ENCODE results near the gene MSN. TPM values are rescaled to one million over a fixed set of nuclear protein-coding genes. Genes with fewer than 3 reads are reported as not detected.
"Not testable (repeated sequence)": the region's sequence is repeated elsewhere in the genome, so short reads cannot be mapped to it uniquely, and the experiment has no call there.

The MSN gene
- 10 to 100 TPM; 32.9 to 50.4 TPM for polyA plus RNA-seq

DNA sequence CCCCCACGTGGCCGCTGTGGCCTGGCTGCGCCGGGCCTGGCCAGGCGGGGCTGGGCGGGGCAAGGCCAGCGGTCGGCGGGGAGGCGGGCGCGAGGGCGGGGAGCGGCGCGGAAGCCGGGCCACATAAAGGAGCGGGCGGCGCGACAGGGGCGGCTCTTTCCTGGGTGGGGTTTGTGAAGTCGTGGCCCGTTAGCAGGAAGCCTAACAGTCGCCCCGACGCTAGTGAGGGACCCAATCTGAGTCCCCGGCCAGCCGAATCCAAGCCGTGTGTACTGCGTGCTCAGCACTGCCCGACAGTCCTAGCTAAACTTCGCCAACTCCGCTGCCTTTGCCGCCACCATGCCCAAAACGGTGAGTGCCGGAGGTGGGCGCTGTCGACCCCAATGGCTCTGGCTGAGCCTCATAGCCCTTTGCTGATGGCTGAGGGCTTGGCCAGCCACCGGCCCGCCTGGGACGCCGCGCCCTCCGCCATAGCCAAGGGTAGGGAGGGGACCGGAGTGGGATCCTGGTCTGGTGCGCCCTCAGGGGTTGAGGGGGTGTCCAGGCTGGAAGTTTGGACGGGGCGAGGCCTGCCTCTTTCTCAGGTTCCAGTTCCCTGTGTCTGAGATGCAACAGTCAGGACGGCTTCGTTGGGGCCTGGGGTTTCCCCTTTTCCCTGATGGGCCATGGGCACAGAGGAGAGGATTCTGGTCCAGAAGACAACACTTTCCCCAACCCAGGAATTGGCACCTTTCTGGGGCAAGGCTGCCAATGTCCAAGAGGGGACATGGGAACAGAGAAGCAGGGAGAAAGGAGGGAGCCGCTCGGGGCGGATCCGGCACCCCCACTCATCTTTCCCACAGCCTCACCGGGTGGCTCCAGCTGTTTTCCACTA lies at the start of gene MSN:
MSN (plus strand) TSS at position 152 of the 874 bp plus-strand sequence; CDS start at position 340, 188 bp downstream.
- Histone ChIP-seq H3K4me3 (ENCODE audit: low read depth in 1 of 2, low read length in 2 of 2) (peak within 1 kb of the TSS; percentile 61 to 65), H3K4me1 (ENCODE audit: control insufficient read depth in 2 of 2, insufficient read depth in 2 of 2, low read length in 1 of 2) (no peaks in the 10 kb centered on the region), H3K9me3 (ENCODE audit: control insufficient read depth in 2 of 2, insufficient read depth in 1 of 2, low read depth in 1 of 2, low read length in 1 of 2) (no peaks in the 10 kb centered on the region), H3K27ac (ENCODE audit: low read depth in 2 of 2, low read length in 1 of 2) (peak within 1 kb of the TSS; percentile 88 to 90), H3K36me3 (ENCODE audit: control insufficient read depth in 2 of 2, insufficient read depth in 2 of 2, low read length in 1 of 2) (no peaks in the 10 kb centered on the region), H3K27me3 (ENCODE audit: control insufficient read depth in 1 of 2, insufficient read depth in 2 of 2, low read length in 2 of 2) (no peaks in the 10 kb centered on the region)
- WGBS, 2 donors = 0 to 31% methylated on average over 39 to 53 of the region's 56 CpGs

DNA sequence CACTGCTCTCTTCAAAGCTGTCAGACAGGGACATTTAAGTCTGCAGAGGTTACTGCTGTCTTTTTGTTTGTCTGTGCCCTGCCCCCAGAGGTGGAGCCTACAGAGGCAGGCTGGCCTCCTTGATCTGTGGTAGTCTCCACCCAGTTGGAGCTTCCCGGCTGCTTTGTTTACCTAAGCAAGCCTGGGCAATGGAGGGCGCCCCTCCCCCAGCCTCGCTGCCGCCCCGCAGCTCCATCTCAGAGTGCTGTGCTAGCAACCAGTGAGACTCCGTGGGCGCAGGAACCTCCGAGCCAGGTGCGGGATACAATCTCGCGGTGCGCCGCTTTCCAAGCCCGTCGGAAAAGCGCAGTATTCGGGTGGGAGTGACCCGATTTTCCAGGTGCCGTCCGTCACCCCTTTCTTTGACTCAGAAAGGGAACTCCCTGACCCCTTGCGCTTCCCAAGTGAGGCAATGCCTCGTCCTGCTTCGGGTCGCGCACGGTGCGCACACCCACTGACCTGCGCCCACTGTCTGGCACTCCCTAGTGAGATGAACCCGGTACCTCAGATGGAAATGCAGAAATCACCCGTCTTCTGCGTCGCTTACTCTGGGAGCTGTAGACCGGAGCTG lies 47.3 kb upstream of the MSN start:
- H3K4me1 ChIP-seq (ENCODE audit: control insufficient read depth in 2 of 2, insufficient read depth in 2 of 2, low read length in 1 of 2); H3K4me3 ChIP-seq (ENCODE audit: low read depth in 1 of 2, low read length in 2 of 2); H3K27me3 ChIP-seq (ENCODE audit: control insufficient read depth in 1 of 2, insufficient read depth in 2 of 2, low read length in 2 of 2); H3K9me3 ChIP-seq (ENCODE audit: control insufficient read depth in 2 of 2, insufficient read depth in 1 of 2, low read depth in 1 of 2, low read length in 1 of 2); H3K36me3 ChIP-seq (ENCODE audit: control insufficient read depth in 2 of 2, insufficient read depth in 2 of 2, low read length in 1 of 2); H3K27ac ChIP-seq (ENCODE audit: low read depth in 2 of 2, low read length in 1 of 2): not testable (repeated sequence)
- 77 to 86% methylated on average over 33 of the region's 33 CpGs for WGBS, 2 donors

DNA sequence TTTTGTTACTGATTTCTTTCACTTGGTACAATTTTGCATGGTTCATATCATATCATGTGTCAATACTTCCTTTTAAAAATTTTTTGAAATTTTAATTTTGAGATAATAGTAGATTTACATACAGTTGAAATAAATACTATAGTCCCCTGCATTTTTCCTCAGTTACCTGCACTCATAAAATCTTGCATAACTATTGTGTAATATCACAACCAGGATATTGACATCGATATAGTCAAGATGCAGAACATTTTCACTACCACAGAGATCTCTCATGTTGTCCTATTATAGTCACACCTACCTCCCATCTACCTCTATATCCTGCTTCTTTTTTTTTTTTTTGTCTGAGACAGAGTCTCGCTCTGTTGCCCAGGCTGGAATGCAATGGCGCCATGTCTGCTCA lies 36.7 kb upstream of the MSN start:
- Histone ChIP-seq H3K36me3 (ENCODE audit: control insufficient read depth in 2 of 2, insufficient read depth in 2 of 2, low read length in 1 of 2) (no peaks in the 10 kb centered on the region), H3K9me3 (ENCODE audit: control insufficient read depth in 2 of 2, insufficient read depth in 1 of 2, low read depth in 1 of 2, low read length in 1 of 2) (no peaks in the 10 kb centered on the region), H3K4me3 (ENCODE audit: low read depth in 1 of 2, low read length in 2 of 2) (no peak overlapping the region), H3K4me1 (ENCODE audit: control insufficient read depth in 2 of 2, insufficient read depth in 2 of 2, low read length in 1 of 2) (no peaks in the 10 kb centered on the region), H3K27ac (ENCODE audit: low read depth in 2 of 2, low read length in 1 of 2) (no peak overlapping the region), H3K27me3 (ENCODE audit: control insufficient read depth in 1 of 2, insufficient read depth in 2 of 2, low read length in 2 of 2) (no peaks in the 10 kb centered on the region)
- whole genome bisulfite sequencing, 2 donors = 81 to 98% methylated on average over 3 of the region's 3 CpGs

DNA sequence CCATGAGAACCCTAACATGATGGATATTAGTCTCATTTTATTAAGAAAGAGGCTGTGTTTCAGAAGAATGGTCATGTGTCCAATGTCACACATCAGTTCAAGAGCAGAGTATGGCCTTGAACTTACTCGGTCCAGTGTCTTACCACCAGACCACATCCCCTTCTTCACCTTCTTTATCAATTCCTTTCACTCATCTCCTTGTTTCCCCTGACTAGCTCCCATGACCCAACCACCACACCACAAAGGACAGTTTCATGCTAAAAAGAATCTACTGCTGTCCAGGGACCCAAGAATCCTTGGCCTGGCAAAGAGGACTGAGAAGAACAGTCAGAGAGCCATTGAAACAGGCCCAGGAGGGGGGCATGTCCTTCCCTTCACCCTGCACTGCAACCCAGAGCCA lies 33.6 kb upstream of the MSN start:
- WGBS, 2 donors = 61 to 79% methylated on average over 1 of the region's 1 CpG
- Histone ChIP-seq H3K4me3 (ENCODE audit: low read depth in 1 of 2, low read length in 2 of 2) (no peak overlapping the region), H3K27me3 (ENCODE audit: control insufficient read depth in 1 of 2, insufficient read depth in 2 of 2, low read length in 2 of 2) (no peaks in the 10 kb centered on the region), H3K4me1 (ENCODE audit: control insufficient read depth in 2 of 2, insufficient read depth in 2 of 2, low read length in 1 of 2) (no peaks in the 10 kb centered on the region), H3K9me3 (ENCODE audit: control insufficient read depth in 2 of 2, insufficient read depth in 1 of 2, low read depth in 1 of 2, low read length in 1 of 2) (no peaks in the 10 kb centered on the region), H3K36me3 (ENCODE audit: control insufficient read depth in 2 of 2, insufficient read depth in 2 of 2, low read length in 1 of 2) (no peaks in the 10 kb centered on the region), H3K27ac (ENCODE audit: low read depth in 2 of 2, low read length in 1 of 2) (no peak overlapping the region)

DNA sequence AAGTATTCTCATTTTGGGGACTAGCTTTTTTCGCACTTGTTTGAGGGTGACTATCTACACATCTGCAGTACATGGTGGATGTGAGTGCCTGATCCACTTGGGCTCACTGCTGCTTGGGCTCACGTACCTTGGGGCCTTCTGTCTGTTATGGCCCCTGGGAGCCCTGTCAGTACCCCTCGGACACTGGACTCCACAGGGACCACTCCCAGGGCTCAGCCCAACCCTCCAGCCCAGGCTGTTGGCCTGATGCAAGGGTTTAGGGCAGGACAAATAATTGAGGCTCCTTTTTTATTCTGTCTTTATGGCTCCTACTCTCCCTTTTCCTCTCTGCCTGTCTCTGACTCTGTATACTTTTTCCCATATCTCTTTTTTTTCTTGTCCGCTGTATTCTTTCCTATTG lies 32.7 kb upstream of the MSN start:
- WGBS, 2 donors = 81 to 87% methylated on average over 4 of the region's 4 CpGs
- H3K9me3 ChIP-seq (ENCODE audit: control insufficient read depth in 2 of 2, insufficient read depth in 1 of 2, low read depth in 1 of 2, low read length in 1 of 2) = no peaks in the 10 kb centered on the region
- no peak overlapping the region for H3K4me3 ChIP-seq (ENCODE audit: low read depth in 1 of 2, low read length in 2 of 2)
- no peaks in the 10 kb centered on the region for H3K4me1 ChIP-seq (ENCODE audit: control insufficient read depth in 2 of 2, insufficient read depth in 2 of 2, low read length in 1 of 2)
- no peaks in the 10 kb centered on the region for H3K36me3 ChIP-seq (ENCODE audit: control insufficient read depth in 2 of 2, insufficient read depth in 2 of 2, low read length in 1 of 2)
- no peak overlapping the region for H3K27ac ChIP-seq (ENCODE audit: low read depth in 2 of 2, low read length in 1 of 2)
- no peaks in the 10 kb centered on the region for H3K27me3 ChIP-seq (ENCODE audit: control insufficient read depth in 1 of 2, insufficient read depth in 2 of 2, low read length in 2 of 2)

DNA sequence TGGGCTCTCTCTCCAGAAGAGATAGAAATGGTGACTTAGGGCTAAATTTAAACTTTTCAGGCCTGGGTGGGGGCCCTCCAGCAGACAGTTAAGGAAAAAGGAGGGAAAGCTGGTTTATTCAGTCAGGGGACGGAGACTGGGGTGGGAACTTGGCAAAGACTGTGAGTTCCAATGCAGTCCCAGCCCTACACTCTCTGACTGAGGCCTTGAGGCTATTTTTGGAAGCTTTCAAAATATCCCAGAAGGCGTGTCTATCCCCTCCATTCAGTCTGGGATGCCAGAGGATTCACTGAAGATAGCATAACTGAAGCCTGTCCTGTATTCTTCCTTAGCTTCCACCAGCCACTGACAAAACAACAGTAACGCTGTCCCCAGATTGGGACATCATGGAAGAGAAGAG lies 32.1 kb upstream of the MSN start:
- H3K4me3 ChIP-seq (ENCODE audit: low read depth in 1 of 2, low read length in 2 of 2) = no peak overlapping the region
- no peaks in the 10 kb centered on the region for H3K36me3 ChIP-seq (ENCODE audit: control insufficient read depth in 2 of 2, insufficient read depth in 2 of 2, low read length in 1 of 2)
- H3K9me3 ChIP-seq (ENCODE audit: control insufficient read depth in 2 of 2, insufficient read depth in 1 of 2, low read depth in 1 of 2, low read length in 1 of 2) = no peaks in the 10 kb centered on the region
- H3K4me1 ChIP-seq (ENCODE audit: control insufficient read depth in 2 of 2, insufficient read depth in 2 of 2, low read length in 1 of 2) = no peaks in the 10 kb centered on the region
- WGBS, 2 donors = 27 to 32% methylated on average over 3 of the region's 3 CpGs
- H3K27ac ChIP-seq (ENCODE audit: low read depth in 2 of 2, low read length in 1 of 2) = peak overlapping the region in 1 of 2 donors; percentile 33
- no peaks in the 10 kb centered on the region for H3K27me3 ChIP-seq (ENCODE audit: control insufficient read depth in 1 of 2, insufficient read depth in 2 of 2, low read length in 2 of 2)

DNA sequence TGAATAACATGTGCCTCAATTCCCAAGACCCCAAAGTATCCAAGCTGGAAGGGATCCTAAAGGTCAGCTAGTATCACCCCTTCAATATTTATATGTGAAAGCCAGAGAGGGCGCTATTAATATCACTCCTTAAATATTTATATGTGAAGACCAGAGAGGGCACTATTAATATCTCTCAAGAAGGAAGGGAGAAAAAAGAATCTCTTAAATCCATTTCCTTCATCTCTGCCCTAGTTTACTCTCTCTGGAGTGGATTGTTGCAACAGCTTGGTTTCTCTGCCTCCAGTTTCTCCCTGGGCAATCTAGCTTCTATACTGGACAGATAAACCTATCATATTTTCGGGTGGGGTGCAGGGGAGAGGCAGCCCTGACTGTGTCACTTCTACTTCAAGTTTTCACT lies 31.6 kb upstream of the MSN start:
- Histone ChIP-seq H3K4me3 (ENCODE audit: low read depth in 1 of 2, low read length in 2 of 2) (no peak overlapping the region), H3K27me3 (ENCODE audit: control insufficient read depth in 1 of 2, insufficient read depth in 2 of 2, low read length in 2 of 2) (no peaks in the 10 kb centered on the region), H3K36me3 (ENCODE audit: control insufficient read depth in 2 of 2, insufficient read depth in 2 of 2, low read length in 1 of 2) (no peaks in the 10 kb centered on the region), H3K9me3 (ENCODE audit: control insufficient read depth in 2 of 2, insufficient read depth in 1 of 2, low read depth in 1 of 2, low read length in 1 of 2) (no peaks in the 10 kb centered on the region), H3K4me1 (ENCODE audit: control insufficient read depth in 2 of 2, insufficient read depth in 2 of 2, low read length in 1 of 2) (no peaks in the 10 kb centered on the region), H3K27ac (ENCODE audit: low read depth in 2 of 2, low read length in 1 of 2) (no peak overlapping the region)
- 52 to 53% methylated on average over 2 of the region's 2 CpGs for WGBS, 2 donors

DNA sequence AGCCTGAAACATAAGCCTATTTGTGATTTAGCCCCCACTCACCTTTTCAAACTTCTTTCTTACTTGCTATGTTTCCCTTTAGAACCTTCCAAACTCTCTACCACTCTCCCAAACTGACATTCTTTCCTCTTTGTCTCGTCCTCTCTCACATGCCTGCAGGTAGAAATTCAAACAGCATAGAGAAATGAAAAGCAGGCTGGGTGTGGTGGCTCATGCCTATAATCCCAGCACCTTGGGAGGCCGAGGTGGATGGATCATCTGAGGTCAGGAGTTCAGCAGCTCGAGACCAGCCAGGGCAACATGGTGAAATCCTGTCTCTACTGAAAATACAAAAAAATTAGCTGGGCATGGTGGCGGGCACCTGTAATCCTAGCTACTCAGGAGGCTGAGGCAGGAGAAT lies 31.2 kb upstream of the MSN start:
- H3K9me3 ChIP-seq (ENCODE audit: control insufficient read depth in 2 of 2, insufficient read depth in 1 of 2, low read depth in 1 of 2, low read length in 1 of 2); H3K4me3 ChIP-seq (ENCODE audit: low read depth in 1 of 2, low read length in 2 of 2); H3K27ac ChIP-seq (ENCODE audit: low read depth in 2 of 2, low read length in 1 of 2); H3K36me3 ChIP-seq (ENCODE audit: control insufficient read depth in 2 of 2, insufficient read depth in 2 of 2, low read length in 1 of 2); H3K4me1 ChIP-seq (ENCODE audit: control insufficient read depth in 2 of 2, insufficient read depth in 2 of 2, low read length in 1 of 2); H3K27me3 ChIP-seq (ENCODE audit: control insufficient read depth in 1 of 2, insufficient read depth in 2 of 2, low read length in 2 of 2): not testable (repeated sequence)
- 45 to 58% methylated on average over 4 of the region's 4 CpGs for WGBS, 2 donors

DNA sequence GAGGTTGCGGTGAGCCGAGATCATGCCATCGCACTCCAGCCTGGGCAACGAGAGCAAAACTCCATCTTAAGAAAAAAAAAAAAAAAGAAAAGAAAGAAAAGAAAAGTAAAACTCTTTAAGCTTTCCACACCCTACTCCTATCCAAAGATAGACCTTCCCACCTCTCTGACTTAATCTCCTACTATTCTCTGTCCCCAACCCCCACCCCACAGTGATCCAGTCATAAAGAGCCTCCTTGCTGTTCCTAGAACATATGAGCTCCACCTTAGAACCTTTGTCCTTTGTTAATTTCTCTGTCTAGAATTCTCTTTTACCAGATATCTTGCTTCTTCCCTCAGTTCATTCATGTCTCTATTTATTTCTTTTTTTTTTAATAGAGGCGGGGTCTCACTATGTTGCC lies 30.1 kb upstream of the MSN start:
- Histone ChIP-seq H3K9me3 (ENCODE audit: control insufficient read depth in 2 of 2, insufficient read depth in 1 of 2, low read depth in 1 of 2, low read length in 1 of 2) (no peaks in the 10 kb centered on the region), H3K27me3 (ENCODE audit: control insufficient read depth in 1 of 2, insufficient read depth in 2 of 2, low read length in 2 of 2) (no peaks in the 10 kb centered on the region), H3K27ac (ENCODE audit: low read depth in 2 of 2, low read length in 1 of 2) (no peak overlapping the region), H3K36me3 (ENCODE audit: control insufficient read depth in 2 of 2, insufficient read depth in 2 of 2, low read length in 1 of 2) (no peaks in the 10 kb centered on the region), H3K4me3 (ENCODE audit: low read depth in 1 of 2, low read length in 2 of 2) (no peak overlapping the region), H3K4me1 (ENCODE audit: control insufficient read depth in 2 of 2, insufficient read depth in 2 of 2, low read length in 1 of 2) (no peaks in the 10 kb centered on the region)
- WGBS, 2 donors = 95 to 96% methylated on average over 5 of the region's 5 CpGs
